HL-60 (cell line): ENCODE results near the gene IQCF2.
"Not testable (repeated sequence)": the region's sequence is repeated elsewhere in the genome, so short reads cannot be mapped to it uniquely, and the experiment has no call there.

ENCODE experiments used
- DNase-seq, 2 experiments: peaks; one replicate each; pipeline ENCODE4 v3.0.0-alpha.2; 2010 to 2020; ENCODE audit warnings: low read depth in 1 of 2, low spot score in 1 of 2
- H3K27ac ChIP-seq: fragments of 250-450 bp; sonication (Bioruptor Pico); replicated peaks from 2 replicates; pipeline ENCODE4 v1.5.1; 2020; ENCODE audit warnings: mild to moderate bottlenecking, moderate library complexity
- H3K27me3 ChIP-seq: fragments of 250-450 bp; sonication (Bioruptor Pico); 2 replicates; pipeline ENCODE4 v1.5.1; 2021; ENCODE audit warnings: mild to moderate bottlenecking, moderate library complexity; ENCODE audit not compliant: insufficient read depth, poor library complexity, severe bottlenecking
- H3K4me3 ChIP-seq: replicated peaks from 2 replicates; pipeline ENCODE4 v1.5.1; 2011; ENCODE audit warnings: mild to moderate bottlenecking, control low read depth, low read length; ENCODE audit not compliant: insufficient read depth
- GABPA ChIP-seq: IDR thresholded peaks from 2 replicates; pipeline ENCODE4 v1.6.1; 2012; ENCODE audit warnings: low read depth
- POLR2AphosphoS5 ChIP-seq: IDR thresholded peaks from 2 replicates; pipeline ENCODE4 v1.6.1; 2012; ENCODE audit warnings: low read depth
- REST ChIP-seq: IDR thresholded peaks from 2 replicates; pipeline ENCODE4 v1.6.1; 2012; ENCODE audit warnings: low read depth; ENCODE audit not compliant: insufficient replicate concordance
- SPI1 ChIP-seq: IDR thresholded peaks from 2 replicates; pipeline ENCODE4 v1.6.1; 2012; ENCODE audit warnings: low read depth, mild to moderate bottlenecking, borderline replicate concordance
- TF ChIP-seq, protein P1 (sequence below): IDR thresholded peaks from one replicate; pipeline ENCODE4 v1.5.1; 2011; ENCODE audit warnings: low read length, control low read depth, inconsistent platforms; ENCODE audit not compliant: insufficient read depth

IQCF2 gene

DNA sequence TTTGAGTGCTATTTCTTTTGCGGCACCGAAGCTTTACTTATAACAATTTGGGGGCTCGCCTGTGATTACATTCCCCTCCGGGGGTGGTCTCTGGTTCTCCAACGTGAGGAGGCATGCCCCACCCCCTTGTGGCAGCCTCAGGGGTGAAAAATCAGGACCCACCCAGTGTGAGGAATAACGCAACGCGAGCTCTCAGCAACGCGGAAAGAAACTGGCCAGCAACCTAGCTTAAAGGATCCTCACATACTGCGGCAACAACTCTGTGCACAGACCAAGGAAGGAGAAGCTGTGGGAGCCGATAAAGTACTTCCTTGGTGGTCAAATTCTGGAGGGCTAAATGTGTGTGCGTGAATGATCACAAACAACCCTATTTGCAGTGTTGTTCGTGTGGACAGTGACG is 36.0 kb downstream of the IQCF2 start:
- Histone ChIP-seq H3K27ac (no peak overlapping the region), H3K27me3 (peaks cover 4% of the 10 kb centered on the region), H3K4me3 (no peak overlapping the region)
- DNase-seq = no peak
- no peak for TF ChIP-seq GABPA
- no peak for TF ChIP-seq REST
- no peak for TF ChIP-seq SPI1
- TF ChIP-seq POLR2AphosphoS5 = no peak

DNA sequence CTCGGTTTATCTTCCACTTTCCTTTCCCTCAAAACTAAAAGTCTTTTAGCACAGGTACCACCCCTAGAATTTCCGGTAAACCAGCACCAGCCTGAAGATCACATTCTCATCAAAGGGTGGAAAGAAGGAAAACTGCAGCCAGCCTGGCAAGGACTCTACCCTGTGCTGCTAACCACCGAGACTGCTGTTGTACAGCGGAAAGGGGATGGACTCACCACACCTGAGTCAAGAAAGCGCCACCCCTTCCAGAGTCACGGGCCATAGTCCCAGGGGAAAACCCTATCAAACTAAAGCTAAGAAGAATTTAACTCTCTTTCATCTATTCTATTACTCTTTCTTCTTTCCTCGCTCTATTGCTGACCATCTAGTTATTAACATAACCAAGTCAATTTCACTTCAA is 38.6 kb downstream of the IQCF2 start:
- not testable (repeated sequence) for H3K27ac ChIP-seq, H3K27me3 ChIP-seq, H3K4me3 ChIP-seq, DNase-seq

- not testable (repeated sequence) for H3K4me3 ChIP-seq, H3K27me3 ChIP-seq, H3K27ac ChIP-seq, DNase-seq
These were observed 40.9 kb downstream of the IQCF2 start for GRCh38 chr3:51902361-51902760.

GRCh38 chr3:51904034-51904823 is 42.8 kb downstream of the IQCF2 start:
- no peak overlapping the region for H3K27ac ChIP-seq
- peaks cover 4% of the 10 kb centered on the region for H3K27me3 ChIP-seq
- no peak for DNase-seq
- TF ChIP-seq POLR2AphosphoS5 (no peak), GABPA (no peak), REST (no peak), SPI1 (no peak)
- TF ChIP-seq, protein P1, sequence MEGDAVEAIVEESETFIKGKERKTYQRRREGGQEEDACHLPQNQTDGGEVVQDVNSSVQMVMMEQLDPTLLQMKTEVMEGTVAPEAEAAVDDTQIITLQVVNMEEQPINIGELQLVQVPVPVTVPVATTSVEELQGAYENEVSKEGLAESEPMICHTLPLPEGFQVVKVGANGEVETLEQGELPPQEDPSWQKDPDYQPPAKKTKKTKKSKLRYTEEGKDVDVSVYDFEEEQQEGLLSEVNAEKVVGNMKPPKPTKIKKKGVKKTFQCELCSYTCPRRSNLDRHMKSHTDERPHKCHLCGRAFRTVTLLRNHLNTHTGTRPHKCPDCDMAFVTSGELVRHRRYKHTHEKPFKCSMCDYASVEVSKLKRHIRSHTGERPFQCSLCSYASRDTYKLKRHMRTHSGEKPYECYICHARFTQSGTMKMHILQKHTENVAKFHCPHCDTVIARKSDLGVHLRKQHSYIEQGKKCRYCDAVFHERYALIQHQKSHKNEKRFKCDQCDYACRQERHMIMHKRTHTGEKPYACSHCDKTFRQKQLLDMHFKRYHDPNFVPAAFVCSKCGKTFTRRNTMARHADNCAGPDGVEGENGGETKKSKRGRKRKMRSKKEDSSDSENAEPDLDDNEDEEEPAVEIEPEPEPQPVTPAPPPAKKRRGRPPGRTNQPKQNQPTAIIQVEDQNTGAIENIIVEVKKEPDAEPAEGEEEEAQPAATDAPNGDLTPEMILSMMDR = no peak
- no peak overlapping the region for H3K4me3 ChIP-seq

DNA sequence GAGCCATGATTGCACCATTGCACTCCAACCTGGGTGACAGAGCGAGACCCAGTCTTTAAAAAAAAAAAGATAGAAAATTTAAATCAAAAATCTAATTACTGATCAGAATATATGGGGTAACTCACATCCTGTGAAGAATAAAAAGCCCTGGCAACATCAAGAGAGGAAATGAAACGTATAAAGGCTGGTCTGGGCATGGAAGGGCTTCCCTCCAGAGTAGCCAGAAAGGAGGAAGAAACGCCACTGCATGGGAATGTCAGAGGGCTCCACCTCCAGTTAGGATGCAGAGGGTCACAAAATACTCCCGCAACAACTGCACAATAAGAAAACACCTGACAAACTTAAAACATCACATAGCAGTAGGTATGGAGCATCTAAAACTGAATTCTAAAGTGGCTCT is 46.6 kb downstream of the IQCF2 start:
- Histone ChIP-seq H3K4me3 (no peak overlapping the region), H3K27me3 (no peaks in the 10 kb centered on the region), H3K27ac (no peak overlapping the region)
- no peak for DNase-seq
- TF ChIP-seq SPI1 (no peak), POLR2AphosphoS5 (no peak), REST (no peak), GABPA (no peak)
- TF ChIP-seq, protein P1 = no peak
